K562 treated with DMSO at 1 percent for 48 hours (cell line): Measurements from ENCODE around the gene NUAK2. TPM values are rescaled to one million over a fixed set of nuclear protein-coding genes. Genes with fewer than 3 reads are reported as not detected.

Experiments
- total RNA-seq: library from RNA; unstranded; fragments of 300-600 nt; gene quantifications from 2 replicates; pipeline ENCODE4 v1.2.3, GENCODE V29; 2022; ENCODE audit warnings: low replicate concordance; ENCODE audit errors: extremely low read depth

NUAK2 gene
- total RNA-seq = not detected in 2 replicates

GRCh38 chr1:205321162-205321958 lies at the start of gene NUAK2:
Gene NUAK2, minus strand, starts transcription at chr1:205321745. Its CDS starts 117 bp downstream, at chr1:205321628.

GRCh38 chr1:205356440-205357139 lies 35.0 kb upstream of the NUAK2 start, which contains the start of gene KLHDC8A:
Gene KLHDC8A, minus strand, starts transcription at chr1:205356922. Its CDS starts 13,318 bp downstream, at chr1:205343604.

Other genes with a start within 250 kb of the NUAK2 start
- not detected in 2 replicates for gene TMEM81, start 237.3 kb downstream of the NUAK2 start, total RNA-seq
- gene RBBP5, start 199.8 kb downstream of the NUAK2 start, total RNA-seq = not detected in 2 replicates
- not detected in 2 replicates for gene DSTYK, start 110.0 kb downstream of the NUAK2 start, total RNA-seq
- gene TMCC2, start 93.8 kb downstream of the NUAK2 start, total RNA-seq = not detected in 2 replicates
- gene KLHDC8A, start 35.2 kb upstream of the NUAK2 start, total RNA-seq = not detected in 2 replicates
- gene LEMD1, start 100.3 kb upstream of the NUAK2 start, total RNA-seq = not detected in 2 replicates
- gene BLACAT1, start 134.3 kb upstream of the NUAK2 start, total RNA-seq = not detected in 2 replicates
- gene CDK18, start 182.9 kb upstream of the NUAK2 start, total RNA-seq = not detected in 2 replicates